Measurements from ENCODE around the gene GABBR2.

- TF ChIP-seq CTCF (conservative IDR thresholded peaks at IDR 0.05), result no peak
- TF ChIP-seq EZH2 (IDR thresholded peaks at IDR 0.05; ENCODE audit: low read depth), result no peak
Measured at GRCh38 chr9:98612061-98612752, 96.5 kb downstream of the GABBR2 start.
